Spleen (tissue), 11 donors: ENCODE measurements around the gene UGCG. TPM values are rescaled to one million over a fixed set of nuclear protein-coding genes. Genes with fewer than 3 reads are reported as not detected.

ENCODE experiments used
- DNase-seq: peaks from one replicate; pipeline ENCODE4 v3.0.0-alpha.2; 2020
- H3K27ac ChIP-seq, 8 donors: fragments of 200-600 bp; sonication (generic) in 7 of 8; 1 replicate in 4 of 8; 2 replicates in 4 of 8; pipeline versions ENCODE4 v1.5.0 to v1.8.0; 2016 to 2021; ENCODE audit warnings: inconsistent platforms in 4 of 8, mild to moderate bottlenecking in 4 of 8, moderate library complexity in 1 of 8
- H3K27me3 ChIP-seq, 7 donors: fragments of 200-600 bp; sonication (generic) in 6 of 7; replicated peaks in 1 of 7; 1 replicate in 4 of 7; 2 replicates in 3 of 7; pipeline versions ENCODE4 v1.5.0 to v1.8.0; 2016 to 2021; ENCODE audit warnings: inconsistent platforms in 3 of 7, mild to moderate bottlenecking in 1 of 7
- H3K36me3 ChIP-seq, 6 donors: fragments of 200-600 bp; sonication (generic) in 5 of 6; 1 replicate in 4 of 6; 2 replicates in 2 of 6; pipeline versions ENCODE4 v1.5.0 to v1.8.0; 2016 to 2021; ENCODE audit warnings: inconsistent platforms in 2 of 6
- H3K4me1 ChIP-seq, 6 donors: fragments of 200-600 bp; sonication (generic) in 5 of 6; 1 replicate in 3 of 6; 2 replicates in 3 of 6; pipeline versions ENCODE4 v1.5.0 to v1.8.0; 2016 to 2021; ENCODE audit warnings: inconsistent platforms in 3 of 6
- H3K4me3 ChIP-seq, 8 donors: fragments of 200-600 bp; sonication (generic) in 7 of 8; 1 replicate in 4 of 8; 2 replicates in 4 of 8; pipeline versions ENCODE4 v1.5.0 to v1.8.0; 2016 to 2021; ENCODE audit warnings: inconsistent platforms in 4 of 8, mild to moderate bottlenecking in 4 of 8, moderate library complexity in 2 of 8
- H3K9me3 ChIP-seq, 8 donors: fragments of 200-600 bp; sonication (generic) in 7 of 8; 1 replicate in 4 of 8; 2 replicates in 4 of 8; pipeline versions ENCODE4 v1.5.0 to v1.8.0; 2016 to 2021; ENCODE audit warnings: inconsistent platforms in 4 of 8
- POLR2A ChIP-seq, 3 donors: fragments of 450-650 bp; IDR thresholded peaks; one replicate each; pipeline ENCODE4 v1.5.1; 2017; ENCODE audit warnings: antibody characterized with exemption in 3 of 3, mild to moderate bottlenecking in 1 of 3
- POLR2AphosphoS5 ChIP-seq, 3 donors: sonication (generic); formaldehyde crosslinking; IDR thresholded peaks; one replicate each; pipeline ENCODE4 v1.5.1; 2017; ENCODE audit warnings: antibody characterized with exemption in 3 of 3
- WGBS, 5 donors: extraction: QIAGEN DNeasy Blood & Tissue Kit in 3 of 5; methylation state at CpG; one replicate each; pipeline versions ENCODE4 v1.1.5 to v1.1.7; 2013 to 2018; 5-methylcytosine and 5-hydroxymethylcytosine counted together
- intact Hi-C: fragments of 100-400 bp; cut with DNase I; formaldehyde crosslinking; loops from one replicate; pipeline ENCODE4 v1.15.0; 2023; ENCODE audit warnings: low total_unique reads
- polyA plus RNA-seq, 3 donors: library from polyadenylated mRNA; stranded (reverse); fragments of 200-250 nt; gene quantifications; one replicate each; pipeline ENCODE4 v1.2.1, GENCODE V29; 2013
- total RNA-seq, 7 donors: library from RNA; depleted of rRNA in 3 of 7; stranded (reverse); fragments of >200 nt in 3 of 7; fragmentation: NEBNext Ultra II Directional in 4 of 7; extraction: Animal tissue kit (Norgen Biotek cat#: 25700) in 4 of 7; gene quantifications; one replicate each; pipeline versions ENCODE4 v1.1.0 to v1.2.1, GENCODE V29; 2016 to 2021
- TF ChIP-seq, protein P1 (sequence below), 11 experiments: fragments of 200-600 bp in 7 of 11; fragments of 450-650 bp in 4 of 11; sonication (generic) in 4 of 11; IDR thresholded peaks in 8 of 11; conservative IDR thresholded peaks in 3 of 11; 1 replicate in 7 of 11; 2 replicates in 4 of 11; pipeline versions ENCODE4 v1.4.0 to v1.8.0; 2016 to 2021; ENCODE audit warnings: antibody characterized with exemption in 11 of 11, inconsistent platforms in 4 of 11, mild to moderate bottlenecking in 1 of 11
- donor health status: healthy with polysubstance abuse.
- donor health status: DM: no; HTN: no; CAD: no; lungs with moderate emphysema.
- donor health status: DM: no; HTN: no; CAD: no.
- donor health status: Bipolar disorder and iron deficiency.
- donor health status: healthy.
- donor health status: DM: no; HTN: no; CAD: no.
- donor health status: DM: yes; HTN: yes; CAD: no.

UGCG gene
- total and polyA plus RNA-seq, 10 donors = 18.1 to 178 (median 80.8) TPM

- Histone ChIP-seq H3K27me3 (no peaks in the 10 kb centered on the region), H3K4me1 (peaks cover 0 to 17% (median 9%) of the 10 kb centered on the region in 6 donors), H3K4me3 (no peak overlapping the region), H3K27ac (no peak overlapping the region), H3K9me3 (no peaks in the 10 kb centered on the region), H3K36me3 (no peaks in the 10 kb centered on the region)
- TF ChIP-seq, protein P1, sequence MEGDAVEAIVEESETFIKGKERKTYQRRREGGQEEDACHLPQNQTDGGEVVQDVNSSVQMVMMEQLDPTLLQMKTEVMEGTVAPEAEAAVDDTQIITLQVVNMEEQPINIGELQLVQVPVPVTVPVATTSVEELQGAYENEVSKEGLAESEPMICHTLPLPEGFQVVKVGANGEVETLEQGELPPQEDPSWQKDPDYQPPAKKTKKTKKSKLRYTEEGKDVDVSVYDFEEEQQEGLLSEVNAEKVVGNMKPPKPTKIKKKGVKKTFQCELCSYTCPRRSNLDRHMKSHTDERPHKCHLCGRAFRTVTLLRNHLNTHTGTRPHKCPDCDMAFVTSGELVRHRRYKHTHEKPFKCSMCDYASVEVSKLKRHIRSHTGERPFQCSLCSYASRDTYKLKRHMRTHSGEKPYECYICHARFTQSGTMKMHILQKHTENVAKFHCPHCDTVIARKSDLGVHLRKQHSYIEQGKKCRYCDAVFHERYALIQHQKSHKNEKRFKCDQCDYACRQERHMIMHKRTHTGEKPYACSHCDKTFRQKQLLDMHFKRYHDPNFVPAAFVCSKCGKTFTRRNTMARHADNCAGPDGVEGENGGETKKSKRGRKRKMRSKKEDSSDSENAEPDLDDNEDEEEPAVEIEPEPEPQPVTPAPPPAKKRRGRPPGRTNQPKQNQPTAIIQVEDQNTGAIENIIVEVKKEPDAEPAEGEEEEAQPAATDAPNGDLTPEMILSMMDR (IDR thresholded peaks at IDR 0.05 in 8 of 11, conservative IDR thresholded peaks at IDR 0.05 in 3 of 11) = no peak
- TF ChIP-seq POLR2A (IDR thresholded peaks at IDR 0.05) (no peak), POLR2AphosphoS5 (IDR thresholded peaks at IDR 0.05) (no peak)
- intact Hi-C loops = no loop called here
- DNase-seq = no peak
- WGBS, 5 donors = 90 to 97% (median 96%) methylated on average over 2 of the region's 2 CpGs
Measured at GRCh38 chr9:111970827-111971226, 74.2 kb downstream of the UGCG start.

DNA sequence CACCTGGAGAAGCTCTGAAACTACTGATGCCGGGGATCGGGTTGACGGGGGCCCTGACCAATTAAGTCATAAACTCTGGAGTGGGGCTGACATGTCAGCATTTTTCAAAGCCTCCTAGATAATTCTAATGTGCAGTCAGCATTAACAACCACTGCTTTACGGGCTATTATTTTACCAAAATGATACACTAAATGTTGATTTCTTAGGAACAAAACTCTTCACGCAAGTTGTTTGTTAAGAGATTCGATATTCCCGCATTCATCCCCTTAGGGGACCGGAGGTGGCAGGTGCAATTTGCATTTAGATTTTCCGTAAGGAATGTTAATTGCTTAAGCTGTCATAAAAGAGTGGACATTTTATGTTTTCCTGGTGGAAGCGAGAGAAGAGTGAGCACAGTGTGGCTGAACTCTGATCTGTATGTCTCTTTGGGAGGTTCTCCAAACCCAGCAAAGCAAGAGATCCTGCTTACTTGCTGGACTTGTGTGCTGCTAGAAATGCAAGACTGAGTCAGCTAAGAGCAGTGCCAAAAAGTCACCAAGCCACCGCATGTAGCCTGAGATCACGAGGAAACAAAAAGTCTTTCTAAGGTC, 77.6 kb downstream of the UGCG start:
- no peak for TF ChIP-seq POLR2A (IDR thresholded peaks at IDR 0.05)
- TF ChIP-seq POLR2AphosphoS5 (IDR thresholded peaks at IDR 0.05) = peak in 1 of 3 donors; percentile 30
- TF ChIP-seq, protein P1 (IDR thresholded peaks at IDR 0.05 in 8 of 11, conservative IDR thresholded peaks at IDR 0.05 in 3 of 11) = no peak

DNA sequence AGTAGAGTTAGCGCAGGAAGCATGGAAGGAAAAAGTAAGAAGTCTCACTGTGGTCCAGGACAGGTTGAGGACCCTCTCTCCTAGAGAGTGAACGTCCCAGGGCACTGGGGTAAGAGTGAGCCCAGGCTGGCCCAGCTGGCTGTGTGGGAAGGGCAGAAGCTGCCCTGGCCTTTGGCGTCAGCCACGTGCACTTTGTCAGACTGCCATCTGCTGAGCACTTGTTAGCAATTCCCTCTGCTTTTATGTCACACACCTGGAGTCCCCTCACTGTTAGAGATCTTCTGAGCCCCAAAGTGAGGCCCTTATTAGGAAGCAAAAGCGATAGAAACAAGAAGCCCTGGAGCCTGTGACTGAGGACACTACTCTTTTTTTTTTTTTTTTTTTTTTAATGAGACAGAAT, 79.1 kb downstream of the UGCG start:
- H3K36me3 ChIP-seq = no peaks in the 10 kb centered on the region
- 57 to 71% (median 64%) methylated on average over 5 of the region's 5 CpGs for WGBS, 5 donors
- TF ChIP-seq POLR2AphosphoS5 (IDR thresholded peaks at IDR 0.05) = peak in 1 of 3 donors; percentile 18
- TF ChIP-seq, protein P1 (IDR thresholded peaks at IDR 0.05 in 8 of 11, conservative IDR thresholded peaks at IDR 0.05 in 3 of 11) = peak in 3 of 11 experiments; percentile 12 to 27 (median 14)
- TF ChIP-seq POLR2A (IDR thresholded peaks at IDR 0.05) = no peak
- peak overlapping the region in 1 of 8 donors; percentile 12 for H3K27ac ChIP-seq
- no peaks in the 10 kb centered on the region for H3K27me3 ChIP-seq
- no peaks in the 10 kb centered on the region for H3K9me3 ChIP-seq
- H3K4me1 ChIP-seq = peaks cover 0 to 30% (median 13%) of the 10 kb centered on the region in 6 donors
- no peak for DNase-seq
- H3K4me3 ChIP-seq = no peak overlapping the region
- intact Hi-C loops = no loop called here

More for the DNA sequence above, 77.6 kb downstream of the UGCG start:
- no peaks in the 10 kb centered on the region for H3K36me3 ChIP-seq
- peak overlapping the region in 6 of 8 donors; percentile 5 to 54 (median 34) for H3K27ac ChIP-seq
- no peak overlapping the region for H3K4me3 ChIP-seq
- DNase-seq = no peak
- WGBS, 5 donors = 77 to 84% (median 78%) methylated on average over 12 of the region's 12 CpGs
- peaks cover 0 to 30% (median 13%) of the 10 kb centered on the region in 6 donors for H3K4me1 ChIP-seq
- no peaks in the 10 kb centered on the region for H3K27me3 ChIP-seq
- intact Hi-C loops = no loop called here
- no peaks in the 10 kb centered on the region for H3K9me3 ChIP-seq

DNA sequence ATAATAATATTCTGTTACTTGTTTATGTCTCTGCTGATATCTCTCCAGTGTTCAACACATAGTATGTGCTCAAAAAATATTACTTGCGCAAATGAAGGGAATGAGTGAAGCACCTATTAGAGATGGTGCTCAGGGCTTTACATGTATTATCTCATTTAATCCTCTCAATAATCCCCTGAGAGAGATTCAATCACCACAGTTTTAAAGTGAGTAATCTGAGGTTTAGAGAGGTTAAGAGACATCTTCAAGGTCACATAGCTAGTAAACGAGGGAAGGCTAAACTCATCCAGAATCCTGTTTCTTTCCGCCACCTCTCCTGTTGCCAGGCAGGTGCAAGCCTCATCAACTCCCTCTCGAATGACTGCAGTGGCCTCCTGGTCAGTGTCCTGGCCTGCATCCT, 82.0 kb downstream of the UGCG start:
- H3K27ac ChIP-seq = no peak overlapping the region
- H3K36me3 ChIP-seq = no peaks in the 10 kb centered on the region
- H3K9me3 ChIP-seq = no peaks in the 10 kb centered on the region
- intact Hi-C loops = no loop called here
- TF ChIP-seq, protein P1 (IDR thresholded peaks at IDR 0.05 in 8 of 11, conservative IDR thresholded peaks at IDR 0.05 in 3 of 11) = no peak
- TF ChIP-seq POLR2AphosphoS5 (IDR thresholded peaks at IDR 0.05) (no peak), POLR2A (IDR thresholded peaks at IDR 0.05) (no peak)
- WGBS, 5 donors = 64 to 90% (median 72%) methylated on average over 4 of the region's 4 CpGs
- H3K4me3 ChIP-seq = no peak overlapping the region
- peaks cover 0 to 46% (median 26%) of the 10 kb centered on the region in 6 donors for H3K4me1 ChIP-seq
- no peaks in the 10 kb centered on the region for H3K27me3 ChIP-seq
- DNase-seq = no peak
